ENCODE results near the gene PCDHGC4.

GRCh38 chr5:141524604-141525597 lies 40.1 kb downstream of the PCDHGC4 start:
- TF ChIP-seq CTCF (conservative IDR thresholded peaks at IDR 0.05) (peak; percentile 100), ZFX (IDR thresholded peaks at IDR 0.05) (no peak)
